ENCODE measurements around the gene TRIO.
"Not testable (repeated sequence)": the region's sequence is repeated elsewhere in the genome, so short reads cannot be mapped to it uniquely, and the experiment has no call there.

Gene TRIO

GRCh38 chr5:14188778-14189177 is 45.6 kb downstream of the TRIO start:
- FAIRE-seq = no peak

DNA sequence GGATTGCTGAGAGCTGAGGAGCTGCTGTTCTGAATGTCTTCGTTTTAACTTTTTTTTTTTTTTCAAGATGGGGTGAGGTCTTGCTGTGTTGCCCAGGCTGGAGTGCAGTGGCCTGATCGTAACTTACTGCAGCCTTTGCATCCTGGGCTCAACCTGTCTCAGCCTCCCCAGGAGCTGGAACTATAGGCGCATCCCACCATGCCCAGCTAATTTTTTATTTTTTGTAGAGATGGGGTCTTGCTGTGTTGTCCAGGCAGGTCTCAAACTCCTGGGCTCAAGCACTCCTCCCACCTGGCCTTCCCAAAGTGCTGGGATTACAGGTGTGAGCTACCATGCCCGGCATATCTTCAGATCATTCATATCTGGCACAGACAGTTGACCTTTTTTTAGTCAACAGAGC is 46.5 kb downstream of the TRIO start:
- no peak for FAIRE-seq

DNA sequence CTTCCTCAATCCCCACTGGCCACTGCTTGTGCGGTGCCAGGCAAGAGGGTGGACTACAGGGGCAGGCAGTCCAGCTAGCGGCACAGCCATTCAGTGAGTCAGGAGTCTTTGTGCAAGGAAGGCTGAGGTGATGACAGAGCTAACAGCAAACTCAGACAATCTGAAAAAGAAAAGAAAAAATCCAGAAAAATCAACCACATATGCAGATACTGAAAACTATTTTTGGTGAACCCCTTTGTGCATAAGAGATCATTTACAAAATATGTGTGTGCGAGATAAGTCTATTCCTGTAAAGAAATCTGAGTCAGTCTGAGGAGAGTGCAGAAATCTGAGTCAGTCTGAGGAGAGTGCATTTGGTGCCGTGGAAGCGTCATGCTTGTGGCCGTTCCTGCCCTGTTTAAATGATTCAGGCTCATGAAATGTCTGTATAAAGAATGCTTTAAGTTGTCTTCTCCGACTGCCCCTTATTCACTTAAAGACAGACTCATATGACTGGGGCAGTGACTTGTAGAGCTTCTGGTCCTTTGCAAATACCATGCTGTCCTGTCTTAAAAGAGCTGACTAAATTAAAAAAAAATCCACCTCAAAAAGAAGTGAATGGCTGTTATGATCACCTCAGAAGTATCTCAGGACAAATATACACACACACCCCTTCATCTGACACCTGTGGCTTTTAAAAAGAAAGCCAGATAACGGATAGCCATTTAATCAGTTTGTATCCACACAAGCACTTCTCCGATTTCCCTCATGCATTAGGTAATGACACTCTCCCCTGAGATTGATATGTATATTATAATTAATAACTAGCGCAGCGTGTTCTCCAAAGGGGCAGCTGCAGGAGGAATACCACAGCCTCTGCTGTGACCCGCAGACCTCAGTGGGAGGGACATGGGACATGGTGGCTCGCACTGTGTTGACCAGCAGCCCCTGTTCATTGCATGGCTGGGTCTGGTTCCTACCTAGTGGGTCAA is 47.3 kb downstream of the TRIO start:
- no peak for FAIRE-seq

DNA sequence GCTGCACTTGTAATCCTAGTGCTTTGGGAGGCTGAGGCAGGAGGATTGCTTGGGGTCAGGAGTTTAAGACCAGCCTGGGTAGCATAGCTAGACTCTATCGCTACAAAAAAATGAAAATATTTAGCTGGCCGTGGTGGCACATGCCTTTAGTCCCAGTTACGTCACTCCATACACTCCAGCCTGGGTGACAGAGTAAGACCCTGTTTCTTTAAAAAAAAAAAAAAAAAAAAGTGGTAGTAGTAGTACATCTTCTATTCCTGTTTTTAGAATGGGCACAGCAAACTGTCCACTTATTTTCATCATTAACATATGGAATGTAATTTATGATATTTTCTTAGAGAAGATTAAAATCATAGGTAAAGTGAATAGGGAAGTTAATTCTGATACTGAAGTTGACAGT is 48.2 kb downstream of the TRIO start:
- FAIRE-seq = no peak

DNA sequence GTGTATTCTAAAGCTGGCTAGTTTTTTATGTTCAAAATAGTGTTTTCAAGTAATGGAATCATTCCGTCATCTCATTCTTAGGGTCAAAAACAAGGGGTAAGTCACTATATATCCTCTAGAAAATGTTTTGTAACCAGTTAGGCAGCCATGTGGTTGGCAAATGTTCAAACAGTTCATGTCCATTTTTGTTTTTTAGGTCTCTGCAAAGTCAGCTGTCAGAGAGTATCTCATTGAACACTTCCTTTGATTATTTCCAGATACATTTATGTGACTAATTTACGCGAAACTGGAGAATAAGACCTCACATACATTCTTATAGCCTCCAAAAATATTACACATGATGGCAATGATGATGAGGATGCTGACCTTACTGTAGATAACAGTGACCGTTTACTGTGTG is 50.4 kb downstream of the TRIO start:
- FAIRE-seq = no peak

- FAIRE-seq = no peak
These were observed 52.4 kb downstream of the TRIO start for GRCh38 chr5:14195588-14195987.

GRCh38 chr5:14197056-14197455 is 53.9 kb downstream of the TRIO start:
- no peak for FAIRE-seq

GRCh38 chr5:14199902-14200301 is 56.8 kb downstream of the TRIO start:
- no peak for FAIRE-seq

DNA sequence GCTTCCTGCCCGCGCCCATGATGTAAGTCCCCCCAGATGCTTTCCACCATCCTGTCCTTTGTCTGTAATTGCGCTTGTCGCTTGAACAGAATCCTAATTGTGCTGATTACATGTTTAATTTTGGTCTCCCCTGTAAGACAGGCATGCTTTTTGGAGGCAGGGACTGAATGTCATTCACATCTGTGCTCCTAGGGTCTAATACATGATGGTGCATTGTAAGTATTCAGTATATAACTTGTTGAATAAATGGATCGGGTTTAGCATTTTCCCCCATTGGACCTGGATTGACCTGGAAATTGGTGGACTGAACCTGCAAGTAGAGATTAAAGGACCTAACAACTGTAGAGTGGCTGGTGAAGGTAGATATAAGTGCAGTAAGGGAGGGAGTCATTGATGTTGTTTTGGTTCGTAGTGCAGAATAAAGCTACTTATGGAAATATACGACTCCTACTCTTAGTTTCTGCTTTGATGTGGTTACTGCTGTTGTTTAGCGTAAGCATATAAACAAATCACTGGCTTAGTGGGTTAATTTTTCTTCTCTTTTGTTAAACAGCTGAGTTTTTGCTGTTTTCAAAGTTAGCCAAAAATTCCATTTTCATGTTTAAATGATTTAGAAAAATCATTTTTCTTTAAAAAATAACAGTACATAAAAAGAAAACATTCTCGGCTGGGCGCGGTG is 57.3 kb downstream of the TRIO start:
- no peak for FAIRE-seq

DNA sequence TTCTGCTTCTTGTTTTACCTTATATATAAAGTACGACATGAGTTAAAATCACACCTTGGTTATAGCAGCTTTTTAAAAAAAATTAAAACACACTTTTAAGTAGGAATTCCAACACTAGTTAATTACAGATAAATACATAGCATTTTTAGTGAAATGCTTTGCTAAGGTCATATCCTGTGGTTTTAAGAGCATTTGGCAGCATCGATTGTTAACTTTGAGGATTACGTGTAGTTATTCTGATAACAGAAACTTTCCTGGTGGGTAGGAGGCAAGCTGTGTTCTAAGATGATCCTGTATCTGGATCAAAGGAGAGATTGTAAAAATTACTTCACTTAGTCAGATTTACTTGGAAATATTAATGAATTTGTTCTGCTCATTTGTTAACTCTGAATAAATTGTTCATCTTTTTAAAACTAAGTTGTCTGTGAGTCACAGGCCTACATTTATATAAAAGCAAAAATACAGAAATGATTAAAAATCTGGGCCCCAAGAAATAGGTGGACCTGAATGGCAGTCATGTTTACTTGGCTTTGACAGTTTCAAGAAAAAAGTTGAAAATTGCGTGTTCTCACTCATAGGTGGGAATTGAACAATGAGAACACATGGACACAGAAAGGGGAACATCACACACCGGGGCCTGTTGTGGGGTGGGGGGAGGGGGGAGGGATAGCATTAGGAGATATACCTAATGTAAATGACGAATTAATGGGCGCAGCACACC is 58.3 kb downstream of the TRIO start:
- no peak for FAIRE-seq

- no peak for FAIRE-seq
These were observed 59.3 kb downstream of the TRIO start for GRCh38 chr5:14202462-14202861.

GRCh38 chr5:14204011-14204670 is 61.0 kb downstream of the TRIO start:
- no peak for FAIRE-seq

DNA sequence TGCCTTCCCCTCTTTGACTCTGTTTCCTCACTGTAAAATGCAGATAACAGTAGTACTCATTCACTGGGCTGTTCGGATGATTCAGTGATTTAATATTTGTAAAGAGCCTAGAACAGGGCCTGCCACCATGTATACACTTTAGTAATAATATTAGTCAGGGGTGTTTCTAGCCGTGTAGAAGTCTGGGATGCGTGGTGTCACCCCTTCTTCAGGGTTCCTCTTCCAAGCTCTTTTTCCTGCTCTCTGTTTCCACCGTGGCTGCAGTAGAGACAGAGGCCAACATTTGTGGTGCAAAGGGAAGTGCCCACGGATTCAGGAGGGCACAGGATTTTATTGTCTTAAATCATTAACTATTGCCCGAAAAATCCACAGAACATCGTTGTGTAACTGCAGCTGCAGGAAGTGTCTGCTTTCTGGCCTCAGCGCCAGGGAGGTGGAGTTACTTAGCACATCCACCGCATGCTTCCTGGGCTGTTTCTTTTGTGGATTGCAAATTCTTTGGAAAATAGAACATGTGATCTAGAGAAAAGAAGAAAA is 61.7 kb downstream of the TRIO start:
- FAIRE-seq = no peak

DNA sequence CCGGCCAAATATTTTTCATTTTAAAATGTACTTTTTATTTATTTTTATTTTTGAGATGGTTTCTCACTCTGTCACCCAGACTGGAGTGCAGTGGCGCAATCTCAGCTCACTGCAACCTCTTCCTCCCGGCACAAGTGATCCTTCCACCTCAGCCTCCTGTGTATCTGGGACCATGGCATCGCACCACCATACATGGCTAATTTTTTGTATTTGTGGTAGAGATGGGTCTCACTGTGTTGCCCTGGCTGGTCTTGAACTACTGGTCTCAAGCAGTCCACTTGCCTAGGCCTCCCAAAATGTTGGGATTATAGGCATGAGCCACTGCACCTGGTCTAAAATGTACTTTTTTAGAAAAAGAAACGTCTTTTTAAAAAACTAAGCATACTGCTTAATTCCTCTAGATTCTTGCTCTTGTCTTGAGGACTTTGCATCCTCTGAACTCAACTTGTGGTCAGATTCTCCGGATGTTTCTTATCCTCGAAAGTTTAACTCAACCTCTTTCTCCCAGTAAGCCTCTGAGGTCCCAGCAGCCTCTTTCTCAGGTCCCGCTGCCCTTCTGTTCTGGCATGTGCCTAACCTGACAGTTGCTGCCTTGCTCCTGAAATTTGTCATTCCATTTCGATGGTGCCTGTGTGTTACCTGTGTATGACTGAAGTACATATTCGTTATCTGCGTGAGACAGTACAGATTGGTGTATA is 63.0 kb downstream of the TRIO start:
- no peak for FAIRE-seq

- FAIRE-seq = not testable (repeated sequence)
These were observed 64.3 kb downstream of the TRIO start for GRCh38 chr5:14207428-14207827.

GRCh38 chr5:14208071-14209021 is 65.2 kb downstream of the TRIO start:
- FAIRE-seq = no peak

GRCh38 chr5:14209222-14209822 is 66.2 kb downstream of the TRIO start:
- FAIRE-seq = no peak

DNA sequence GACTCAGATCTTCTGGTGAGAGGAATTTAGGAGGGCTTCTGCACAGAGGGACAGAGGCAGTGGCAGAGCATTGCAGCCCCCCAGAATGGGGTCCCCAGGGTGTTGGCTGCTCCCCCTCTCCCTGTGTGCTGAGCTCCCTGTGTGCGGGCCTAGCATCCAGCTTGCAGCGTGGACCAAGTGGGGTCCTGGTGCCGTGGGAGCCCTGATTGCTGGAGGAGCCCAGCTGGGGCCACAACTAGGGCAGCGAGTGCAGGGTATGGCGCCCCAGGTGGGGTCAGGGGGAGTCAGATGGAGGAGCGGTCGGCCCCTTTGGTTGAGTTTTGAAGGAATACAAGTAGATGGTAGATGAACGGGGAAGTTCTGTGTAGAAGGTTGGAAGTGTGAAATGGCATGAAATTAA is 66.7 kb downstream of the TRIO start:
- FAIRE-seq = no peak

DNA sequence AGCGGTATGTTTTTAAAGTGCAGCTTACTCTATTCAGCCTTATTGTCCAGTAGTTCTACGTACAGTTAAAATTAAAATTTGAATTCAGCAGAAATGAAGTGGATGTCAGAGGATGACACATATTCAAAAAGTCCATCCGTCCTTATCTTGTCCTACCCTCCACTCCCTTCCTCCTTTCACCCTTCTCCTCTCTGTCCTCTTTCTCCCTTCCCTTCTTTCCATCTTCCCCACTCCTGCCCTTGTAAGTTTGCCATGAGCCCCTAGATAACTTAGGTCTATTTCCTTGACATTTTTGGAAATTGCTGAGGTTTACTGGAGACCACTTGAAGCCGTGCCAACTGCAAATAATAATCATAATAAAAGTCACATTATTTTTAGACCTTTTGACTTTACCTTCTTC is 67.6 kb downstream of the TRIO start:
- no peak for FAIRE-seq

Data from TTC549 (cell line).